ENCODE measurements around the gene CENPO.

DNA sequence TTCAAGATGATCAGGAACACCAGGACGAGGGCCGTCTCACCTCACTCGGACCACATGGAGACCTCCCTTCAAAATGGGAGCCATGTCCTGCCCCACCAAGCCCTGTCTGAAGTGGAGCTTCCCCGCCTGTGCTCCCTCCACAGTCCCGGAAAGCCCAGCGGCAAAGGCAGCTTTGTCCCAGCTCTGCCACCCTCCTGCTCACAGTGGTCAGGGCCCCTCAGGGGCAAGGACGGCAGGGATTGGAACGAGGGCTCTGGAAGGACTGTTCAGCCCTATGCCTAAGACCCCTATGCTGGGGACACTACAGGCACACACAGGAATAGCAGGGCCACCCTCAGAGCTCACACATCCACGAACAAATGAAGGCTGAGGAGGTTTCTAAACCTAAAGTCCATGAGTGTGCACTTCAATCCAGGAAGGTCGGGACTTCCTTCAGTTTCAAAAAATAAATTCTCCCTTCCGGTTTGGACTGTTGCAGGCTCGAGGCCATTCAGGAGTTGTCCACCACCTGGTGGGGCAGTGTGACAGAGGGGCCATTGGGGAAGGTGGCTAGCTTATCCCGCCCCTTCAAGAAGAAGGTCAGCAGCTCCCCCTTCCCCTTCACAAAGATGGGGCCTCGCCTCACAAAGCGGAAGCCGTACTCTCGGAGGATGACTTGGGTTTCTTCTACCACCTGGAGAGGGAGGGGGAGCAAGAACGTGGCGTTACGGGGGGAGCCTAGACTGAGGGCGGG, 26.4 kb downstream of the CENPO start:
- TF ChIP-seq, protein P1, sequence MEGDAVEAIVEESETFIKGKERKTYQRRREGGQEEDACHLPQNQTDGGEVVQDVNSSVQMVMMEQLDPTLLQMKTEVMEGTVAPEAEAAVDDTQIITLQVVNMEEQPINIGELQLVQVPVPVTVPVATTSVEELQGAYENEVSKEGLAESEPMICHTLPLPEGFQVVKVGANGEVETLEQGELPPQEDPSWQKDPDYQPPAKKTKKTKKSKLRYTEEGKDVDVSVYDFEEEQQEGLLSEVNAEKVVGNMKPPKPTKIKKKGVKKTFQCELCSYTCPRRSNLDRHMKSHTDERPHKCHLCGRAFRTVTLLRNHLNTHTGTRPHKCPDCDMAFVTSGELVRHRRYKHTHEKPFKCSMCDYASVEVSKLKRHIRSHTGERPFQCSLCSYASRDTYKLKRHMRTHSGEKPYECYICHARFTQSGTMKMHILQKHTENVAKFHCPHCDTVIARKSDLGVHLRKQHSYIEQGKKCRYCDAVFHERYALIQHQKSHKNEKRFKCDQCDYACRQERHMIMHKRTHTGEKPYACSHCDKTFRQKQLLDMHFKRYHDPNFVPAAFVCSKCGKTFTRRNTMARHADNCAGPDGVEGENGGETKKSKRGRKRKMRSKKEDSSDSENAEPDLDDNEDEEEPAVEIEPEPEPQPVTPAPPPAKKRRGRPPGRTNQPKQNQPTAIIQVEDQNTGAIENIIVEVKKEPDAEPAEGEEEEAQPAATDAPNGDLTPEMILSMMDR (IDR thresholded peaks at IDR 0.05), result no peak
- no peak for TF ChIP-seq POLR2A (IDR thresholded peaks at IDR 0.05)
